C4-2B (cell line): ENCODE results near the gene B3GALT5.

Experiments used
- ZFX ChIP-seq: fragments of 450-650 bp; IDR thresholded peaks from 2 replicates; pipeline ENCODE4 v1.6.1; 2017
- TF ChIP-seq, protein P1 (sequence below): fragments of 450-650 bp; conservative IDR thresholded peaks from 2 replicates; pipeline ENCODE4 v1.5.1; 2017; ENCODE audit warnings: mild to moderate bottlenecking

GRCh38 chr21:39582749-39583148, 30.0 kb upstream of the B3GALT5 start:
- TF ChIP-seq, protein P1, sequence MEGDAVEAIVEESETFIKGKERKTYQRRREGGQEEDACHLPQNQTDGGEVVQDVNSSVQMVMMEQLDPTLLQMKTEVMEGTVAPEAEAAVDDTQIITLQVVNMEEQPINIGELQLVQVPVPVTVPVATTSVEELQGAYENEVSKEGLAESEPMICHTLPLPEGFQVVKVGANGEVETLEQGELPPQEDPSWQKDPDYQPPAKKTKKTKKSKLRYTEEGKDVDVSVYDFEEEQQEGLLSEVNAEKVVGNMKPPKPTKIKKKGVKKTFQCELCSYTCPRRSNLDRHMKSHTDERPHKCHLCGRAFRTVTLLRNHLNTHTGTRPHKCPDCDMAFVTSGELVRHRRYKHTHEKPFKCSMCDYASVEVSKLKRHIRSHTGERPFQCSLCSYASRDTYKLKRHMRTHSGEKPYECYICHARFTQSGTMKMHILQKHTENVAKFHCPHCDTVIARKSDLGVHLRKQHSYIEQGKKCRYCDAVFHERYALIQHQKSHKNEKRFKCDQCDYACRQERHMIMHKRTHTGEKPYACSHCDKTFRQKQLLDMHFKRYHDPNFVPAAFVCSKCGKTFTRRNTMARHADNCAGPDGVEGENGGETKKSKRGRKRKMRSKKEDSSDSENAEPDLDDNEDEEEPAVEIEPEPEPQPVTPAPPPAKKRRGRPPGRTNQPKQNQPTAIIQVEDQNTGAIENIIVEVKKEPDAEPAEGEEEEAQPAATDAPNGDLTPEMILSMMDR = no peak
- TF ChIP-seq ZFX = no peak
